NCI-H128 (cell line): ENCODE results near the gene SCN4A.

Source experiments
- DNase-seq: peaks from one replicate; lab custom pipeline; 2025; ENCODE audit not compliant: unreplicated experiment; lab: John Stamatoyannopoulos, UW

SCN4A gene

DNA sequence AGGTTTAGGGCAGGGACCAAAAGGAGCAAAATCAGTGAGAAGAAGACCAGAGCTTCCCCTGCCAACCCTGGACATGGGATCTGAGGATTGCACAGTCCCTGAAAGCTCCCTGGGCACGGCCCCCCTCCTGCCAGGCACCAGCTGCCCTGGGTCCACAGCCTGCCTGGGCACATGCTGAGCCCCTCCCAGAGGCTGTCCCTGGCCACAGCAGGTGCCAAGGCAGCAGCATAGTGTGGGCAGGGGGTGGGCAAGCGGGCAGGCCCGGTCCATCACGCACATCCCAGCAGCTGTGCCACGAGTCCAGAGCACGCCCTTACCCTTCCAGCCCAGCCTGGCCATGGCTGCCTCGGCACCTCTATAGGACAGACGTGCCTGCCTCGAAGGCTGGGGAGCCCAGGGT is 12.7 kb downstream of the SCN4A start:
- DNase-seq = no peak

- DNase-seq = no peak
Measured at GRCh38 chr17:63956296-63956920, 16.3 kb downstream of the SCN4A start.

- no peak for DNase-seq
Measured at GRCh38 chr17:63955791-63956190, 16.9 kb downstream of the SCN4A start.

GRCh38 chr17:63955232-63955631 is 17.5 kb downstream of the SCN4A start:
- no peak for DNase-seq

DNA sequence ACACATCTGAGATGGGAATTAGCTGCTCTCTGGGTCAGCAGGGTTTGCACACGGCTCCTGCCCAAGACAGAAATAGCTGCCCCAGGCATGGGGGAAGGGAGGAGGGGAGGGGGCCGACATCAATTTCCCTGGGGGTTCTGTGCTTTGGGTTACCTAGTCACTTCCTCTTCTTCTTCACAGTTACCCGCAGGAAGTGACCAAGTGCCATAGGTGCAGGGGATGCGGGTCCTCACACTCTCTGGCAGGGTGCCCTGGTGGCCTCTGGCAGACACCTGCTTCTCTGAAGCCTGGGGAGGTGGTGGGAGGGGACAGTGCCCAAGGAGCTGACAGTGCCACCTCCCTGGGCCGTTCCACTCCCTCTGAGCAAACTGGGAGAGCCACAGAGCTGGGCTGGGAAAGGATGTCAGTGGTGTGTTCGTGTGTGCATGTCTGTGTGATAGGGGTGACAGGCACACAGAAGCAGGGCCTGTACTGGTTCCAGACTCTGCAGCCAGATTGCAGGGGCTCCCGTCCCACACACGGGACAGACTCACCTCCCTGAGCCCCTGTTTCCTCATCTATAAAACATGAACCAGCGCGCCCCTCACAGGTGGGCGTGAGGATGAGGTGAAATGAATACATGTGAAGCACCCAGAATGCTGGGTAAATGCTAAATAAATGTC is 18.2 kb downstream of the SCN4A start:
- no peak for DNase-seq

DNA sequence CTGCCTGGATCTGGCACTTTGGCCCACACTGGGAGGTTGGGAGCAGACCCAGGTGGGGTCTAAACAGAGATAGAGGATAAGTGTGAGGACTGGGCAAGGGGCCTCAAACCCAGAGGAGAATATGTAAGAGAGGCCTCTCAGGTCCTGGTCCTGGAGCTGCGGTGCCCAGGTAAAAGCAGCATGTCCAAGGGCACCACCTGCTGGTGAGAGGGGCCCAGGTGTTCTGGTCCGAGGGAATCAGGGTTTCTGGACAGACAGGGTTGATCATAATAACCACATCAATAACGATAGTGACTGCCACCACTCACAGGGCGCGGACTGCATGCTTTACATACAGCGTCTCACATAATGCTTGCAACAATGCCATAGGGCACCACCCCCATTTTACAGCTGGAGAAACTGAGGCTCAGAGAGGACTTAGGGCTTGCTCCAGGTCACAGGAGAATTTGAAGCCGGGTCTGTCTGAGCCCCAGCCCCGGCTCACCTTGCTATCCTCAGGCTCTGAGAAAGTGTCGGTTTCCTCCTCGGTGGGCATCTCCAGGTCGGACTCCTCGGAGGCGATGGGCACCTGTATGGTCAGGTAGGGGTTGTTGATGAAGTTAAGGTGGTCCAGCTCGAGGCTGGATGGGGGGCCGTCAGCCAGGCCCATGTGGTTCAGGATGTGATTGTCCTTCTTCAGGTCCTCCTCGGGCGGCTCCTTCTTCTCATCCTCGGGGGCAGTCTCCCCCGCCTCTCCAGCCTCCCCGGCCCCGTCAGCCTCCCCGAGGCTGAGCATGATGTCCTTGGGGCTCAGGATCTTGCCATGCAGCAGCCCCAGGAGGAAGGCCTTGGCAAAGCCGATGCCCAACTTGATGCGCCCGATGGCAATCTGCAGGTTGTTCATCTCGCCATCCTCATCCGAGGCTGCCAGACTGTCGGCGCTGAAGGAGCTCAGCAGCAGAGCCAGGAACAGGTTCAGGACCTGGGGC is 21.5 kb downstream of the SCN4A start:
- DNase-seq = no peak

GRCh38 chr17:63949576-63950250 is 23.0 kb downstream of the SCN4A start:
- no peak for DNase-seq

- no peak for DNase-seq
Measured at GRCh38 chr17:63948521-63948920, 24.2 kb downstream of the SCN4A start.

DNA sequence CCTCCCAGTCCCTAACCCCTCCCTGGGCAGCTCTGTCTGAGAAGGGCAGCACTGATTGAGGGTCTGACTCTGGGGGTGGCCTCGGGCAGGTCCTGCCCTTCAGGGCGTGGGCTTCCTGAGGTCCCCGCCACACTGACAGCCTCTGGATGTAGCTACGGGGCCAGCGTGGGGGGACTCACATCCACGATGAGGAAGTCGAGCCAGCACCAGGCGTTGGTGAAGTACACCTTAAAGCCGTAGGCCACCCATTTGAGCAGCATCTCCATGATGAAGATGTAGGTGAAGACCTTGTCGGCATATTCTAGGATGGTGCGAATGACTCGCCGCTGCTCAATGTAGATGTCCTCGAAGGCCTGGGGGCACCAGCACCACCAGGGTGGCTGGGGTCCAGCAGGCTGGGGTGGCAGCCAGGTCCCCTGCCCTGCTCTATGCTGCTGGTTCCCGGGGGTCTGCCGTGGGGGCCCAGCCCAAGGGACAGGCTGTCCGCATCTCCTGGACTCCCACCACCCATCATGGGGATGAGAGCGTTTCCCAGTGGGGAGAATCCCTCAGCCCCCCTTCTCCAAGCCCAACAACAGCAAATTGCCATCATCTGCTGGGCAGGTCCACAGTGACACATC is 24.9 kb downstream of the SCN4A start:
- DNase-seq = no peak

DNA sequence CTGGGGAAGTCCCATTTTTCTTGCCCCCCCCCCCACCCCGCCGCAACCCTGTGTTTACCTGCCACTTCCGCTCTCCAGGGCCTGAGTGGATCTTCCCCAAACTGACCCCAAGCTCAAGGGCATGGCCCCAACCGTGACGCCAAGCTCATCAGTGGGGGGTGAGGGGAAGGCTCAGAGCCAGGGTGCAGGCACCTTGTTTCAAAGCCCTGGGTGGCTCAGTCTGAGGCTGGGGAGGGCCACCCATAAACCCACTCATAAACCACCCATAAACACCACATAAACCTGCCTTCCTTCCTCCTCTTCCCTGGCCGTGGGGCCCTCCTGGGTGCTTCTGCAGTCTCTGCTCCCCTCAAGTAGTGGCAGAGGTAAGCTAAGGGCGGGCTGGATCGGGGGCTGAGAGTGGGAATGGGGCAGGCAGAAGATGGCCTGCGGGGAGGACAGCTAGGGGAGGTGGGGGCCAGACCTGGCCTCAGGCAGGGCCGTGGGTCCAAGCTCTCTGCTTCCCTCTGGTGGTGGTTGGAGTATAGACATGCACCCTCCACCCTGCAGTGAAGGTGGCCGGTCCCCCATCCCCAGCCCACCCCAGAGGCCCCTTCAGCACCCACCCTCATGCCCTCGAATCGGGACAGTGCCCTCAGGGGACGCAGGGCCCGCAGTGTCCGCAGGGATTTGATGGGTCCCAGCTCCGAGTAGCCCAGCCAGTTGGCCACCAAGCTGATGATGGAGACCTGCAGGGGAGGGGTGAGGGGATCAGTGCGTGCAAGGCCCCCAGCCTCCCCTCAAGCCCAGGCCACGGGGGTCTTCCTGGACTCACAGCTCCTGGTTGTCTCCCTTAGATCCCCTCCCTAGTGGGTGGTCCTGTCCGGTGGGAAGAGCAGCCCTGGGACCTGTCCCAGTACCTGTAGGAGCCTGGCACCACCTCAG is 26.0 kb downstream of the SCN4A start:
- no peak for DNase-seq

- DNase-seq = no peak
Measured at GRCh38 chr17:63945784-63946439, 26.8 kb downstream of the SCN4A start.

GRCh38 chr17:63944736-63945499 is 27.8 kb downstream of the SCN4A start:
- no peak for DNase-seq

- DNase-seq = no peak
Measured at GRCh38 chr17:63943745-63944144, 29.0 kb downstream of the SCN4A start.

- DNase-seq = no peak
Measured at GRCh38 chr17:63942309-63942985, 30.3 kb downstream of the SCN4A start.

DNA sequence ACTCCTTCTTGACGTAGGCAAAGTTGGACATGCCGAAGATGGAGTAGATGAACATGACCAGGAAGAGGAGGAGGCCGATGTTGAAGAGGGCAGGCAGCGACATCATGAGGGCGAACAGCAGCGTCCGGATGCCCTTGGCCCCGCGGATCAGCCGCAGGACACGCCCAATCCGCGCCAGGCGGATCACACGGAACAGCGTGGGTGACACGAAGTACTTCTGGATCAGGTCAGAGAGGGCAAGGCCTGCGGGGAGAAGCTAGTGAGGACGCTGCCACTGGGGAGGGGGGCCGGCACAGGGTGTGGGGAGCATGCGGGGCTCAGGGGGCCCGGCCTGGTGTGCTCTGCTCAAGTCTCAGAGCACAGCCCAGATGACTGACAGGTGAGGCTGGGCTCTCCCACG is 31.0 kb downstream of the SCN4A start:
- DNase-seq = no peak

DNA sequence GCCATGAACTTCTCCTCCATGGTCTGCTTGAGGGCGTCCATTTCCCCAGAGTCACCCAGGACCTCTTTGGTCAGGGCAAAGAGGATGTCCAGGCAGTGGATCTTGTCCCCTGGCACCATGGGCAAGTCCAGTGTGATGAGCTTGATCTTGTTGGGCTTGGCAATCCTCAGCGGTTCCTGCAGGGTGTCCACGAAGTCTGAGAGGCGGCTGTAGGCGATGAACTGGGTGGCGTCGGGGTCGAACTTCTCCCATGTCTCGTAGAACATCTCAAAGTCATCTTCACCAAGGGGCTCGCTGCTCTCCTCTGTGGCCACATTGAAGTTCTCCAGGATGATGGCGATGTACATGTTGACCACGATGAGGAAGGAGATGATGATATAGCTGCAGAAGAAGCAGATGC is 31.6 kb downstream of the SCN4A start:
- no peak for DNase-seq

GRCh38 chr17:63940584-63940983 is 32.1 kb downstream of the SCN4A start:
- no peak for DNase-seq

DNA sequence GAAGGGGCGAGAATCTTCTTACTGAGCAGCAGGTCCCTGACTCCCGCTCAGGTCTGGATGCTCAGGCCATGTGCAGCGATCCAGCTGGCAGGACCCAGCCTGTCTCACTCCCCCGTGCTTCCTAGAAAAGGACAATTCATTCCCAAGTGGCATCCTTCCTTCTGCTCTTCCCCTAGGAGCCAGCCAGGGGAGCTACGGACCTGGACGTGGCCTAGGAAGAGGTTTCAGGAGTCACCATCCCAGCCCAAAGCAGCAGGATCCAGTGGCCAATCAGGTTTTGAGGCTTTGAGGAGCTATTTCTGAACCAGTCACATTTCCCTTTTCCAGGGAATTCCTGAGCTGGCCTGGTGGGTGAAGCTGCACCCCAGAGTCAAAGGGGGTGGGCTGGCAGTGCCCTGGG is 32.8 kb downstream of the SCN4A start:
- DNase-seq = no peak
